CD4-positive, alpha-beta T cell treated with Interleukin-17A for 4 hours (primary cell): ENCODE results near the gene SYT2.
"Not testable (repeated sequence)": the region's sequence is repeated elsewhere in the genome, so short reads cannot be mapped to it uniquely, and the experiment has no call there.

Experiments
- DNase-seq: peaks from one replicate; pipeline ENCODE4 v3.0.0-alpha.2; 2020; ENCODE audit warnings: mixed read lengths

SYT2 gene

GRCh38 chr1:202589190-202589930 is 120.9 kb downstream of the SYT2 start:
- no peak for DNase-seq

- no peak for DNase-seq
Measured at GRCh38 chr1:202588503-202589189, 121.6 kb downstream of the SYT2 start.

GRCh38 chr1:202587859-202588485 is 122.3 kb downstream of the SYT2 start:
- no peak for DNase-seq

GRCh38 chr1:202586871-202587270 is 123.4 kb downstream of the SYT2 start:
- DNase-seq = no peak

GRCh38 chr1:202586018-202586821 is 124.0 kb downstream of the SYT2 start:
- DNase-seq = no peak

GRCh38 chr1:202585590-202585933 is 124.7 kb downstream of the SYT2 start:
- DNase-seq = no peak

GRCh38 chr1:202584707-202585589 is 125.3 kb downstream of the SYT2 start:
- no peak for DNase-seq

GRCh38 chr1:202582350-202582749 is 127.9 kb downstream of the SYT2 start:
- DNase-seq = not testable (repeated sequence)

GRCh38 chr1:202580619-202581018 is 129.6 kb downstream of the SYT2 start:
- no peak for DNase-seq

- no peak for DNase-seq
Measured at GRCh38 chr1:202579806-202580205, 130.4 kb downstream of the SYT2 start.

- no peak for DNase-seq
Measured at GRCh38 chr1:202578565-202578964, 131.7 kb downstream of the SYT2 start.

GRCh38 chr1:202578001-202578504 is 132.2 kb downstream of the SYT2 start:
- DNase-seq = no peak

- DNase-seq = no peak
Measured at GRCh38 chr1:202577381-202577780, 132.9 kb downstream of the SYT2 start.

GRCh38 chr1:202576816-202577215 is 133.4 kb downstream of the SYT2 start:
- no peak for DNase-seq

- no peak for DNase-seq
Measured at GRCh38 chr1:202575918-202576653, 134.2 kb downstream of the SYT2 start.

- no peak for DNase-seq
Measured at GRCh38 chr1:202572867-202573266, 137.4 kb downstream of the SYT2 start.

- DNase-seq = peak; percentile 9
Measured at GRCh38 chr1:202571719-202572339, 138.4 kb downstream of the SYT2 start.

- DNase-seq = no peak
Measured at GRCh38 chr1:202569393-202570322, 140.6 kb downstream of the SYT2 start.

- DNase-seq = no peak
Measured at GRCh38 chr1:202568826-202569225, 141.4 kb downstream of the SYT2 start.

GRCh38 chr1:202568410-202568809 is 141.8 kb downstream of the SYT2 start:
- DNase-seq = no peak
